ENCODE results near the gene SLC12A8.

DNA sequence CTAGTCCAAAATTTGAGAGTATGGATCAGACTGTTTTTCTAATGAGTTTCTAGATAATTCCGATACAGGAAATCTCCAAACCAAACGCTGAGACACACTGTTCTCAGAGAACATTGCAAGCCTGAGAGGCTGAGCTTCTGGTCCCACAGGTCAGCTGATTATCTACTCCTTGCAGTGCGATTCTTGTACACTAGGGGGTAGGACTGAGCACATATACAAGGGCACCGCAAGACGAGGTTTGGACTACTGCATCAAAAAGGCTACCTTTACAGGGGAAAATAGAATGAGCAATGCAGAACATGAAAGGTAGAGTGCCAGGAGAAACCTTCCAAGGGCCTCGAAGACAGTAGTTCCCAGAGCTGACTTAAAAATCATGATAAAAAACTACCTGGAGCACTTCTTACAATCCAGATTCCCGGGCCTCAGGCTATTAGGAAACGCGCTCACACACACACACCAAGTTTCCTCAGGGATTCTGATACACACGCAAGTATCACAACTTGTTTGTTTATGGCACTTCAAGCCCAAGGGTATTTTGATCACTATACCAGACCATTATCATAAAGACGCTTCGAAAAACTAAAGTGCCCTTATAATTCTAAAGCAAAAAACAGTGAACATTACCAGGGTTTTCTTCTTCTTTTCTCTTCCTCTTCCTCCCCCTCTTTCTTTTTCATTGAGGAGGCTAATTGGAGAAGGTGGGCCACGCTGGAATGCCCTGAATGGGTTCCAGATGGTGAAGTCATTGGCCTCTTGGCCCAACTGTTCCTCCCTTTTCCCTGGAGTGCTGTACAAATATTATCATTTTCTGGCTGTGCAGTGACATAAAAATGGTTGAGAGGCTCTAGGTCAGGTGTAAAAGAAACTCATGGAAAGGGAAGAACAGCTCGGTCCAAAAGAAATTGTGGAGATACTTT, 61.8 kb downstream of the SLC12A8 start:
- no peak for TF ChIP-seq EZH2 (IDR thresholded peaks at IDR 0.05; ENCODE audit: low read length, missing control alignments)
- TF ChIP-seq CTCF (conservative IDR thresholded peaks at IDR 0.05 in 1 of 2, IDR thresholded peaks at IDR 0.05 in 1 of 2; ENCODE audit: low read depth in 1 of 2, low read length in 2 of 2): peak in 1 of 2 donors; percentile 41
